Omental fat pad (tissue), 4 donors: ENCODE measurements around the gene PAIP2. TPM values are rescaled to one million over a fixed set of nuclear protein-coding genes. Genes with fewer than 3 reads are reported as not detected.

Experiments used
- ATAC-seq: fragments of 150-250 bp; one replicate; pipeline ENCODE4 v1.9.1; 2016; ENCODE audit warnings: mild to moderate bottlenecking, moderate library complexity; ENCODE audit not compliant: low FRiP score
- DNase-seq: peaks from one replicate; pipeline ENCODE4 v3.0.0-alpha.2; 2019; ENCODE audit warnings: low spot score
- total RNA-seq, 4 donors: library from RNA; depleted of rRNA; stranded (reverse); fragments of >200 nt; gene quantifications; one replicate each; pipeline ENCODE4 v1.1.0, GENCODE V29; 2016
- TF ChIP-seq, protein P1 (sequence below), 3 donors: fragments of 450-650 bp; IDR thresholded peaks; one replicate each; pipeline ENCODE4 v1.5.1; 2016 to 2017; ENCODE audit warnings: antibody characterized with exemption in 3 of 3, mild to moderate bottlenecking in 3 of 3, moderate library complexity in 2 of 3

Gene PAIP2
- total RNA-seq, 4 donors from 2014 or later, result 73.1 to 113 (median 103) TPM

DNA sequence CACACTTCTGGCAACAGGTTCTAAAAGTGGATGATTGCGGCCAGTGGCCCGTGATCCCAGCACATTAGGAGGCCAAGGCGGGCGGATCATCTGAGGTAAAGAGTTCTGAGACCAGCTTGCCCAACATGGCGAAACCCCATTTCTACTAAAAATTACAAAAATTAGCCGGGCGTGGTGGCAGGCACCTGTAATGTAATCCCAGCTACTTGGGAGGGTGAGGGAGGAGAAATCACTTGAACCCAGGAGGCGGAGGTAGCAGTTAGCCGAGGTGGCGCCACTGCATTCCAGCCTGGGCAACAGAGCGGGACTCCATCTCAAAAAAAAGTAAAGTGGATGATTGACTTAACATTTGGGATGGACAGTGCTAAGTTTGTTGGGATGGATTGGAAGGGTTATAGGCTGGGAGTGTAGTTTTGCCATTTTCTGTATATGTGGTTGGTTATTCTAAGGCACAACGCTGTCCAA, 44.8 kb upstream of the PAIP2 start:
- ATAC-seq (no peak), DNase-seq (no peak)
- TF ChIP-seq, protein P1, sequence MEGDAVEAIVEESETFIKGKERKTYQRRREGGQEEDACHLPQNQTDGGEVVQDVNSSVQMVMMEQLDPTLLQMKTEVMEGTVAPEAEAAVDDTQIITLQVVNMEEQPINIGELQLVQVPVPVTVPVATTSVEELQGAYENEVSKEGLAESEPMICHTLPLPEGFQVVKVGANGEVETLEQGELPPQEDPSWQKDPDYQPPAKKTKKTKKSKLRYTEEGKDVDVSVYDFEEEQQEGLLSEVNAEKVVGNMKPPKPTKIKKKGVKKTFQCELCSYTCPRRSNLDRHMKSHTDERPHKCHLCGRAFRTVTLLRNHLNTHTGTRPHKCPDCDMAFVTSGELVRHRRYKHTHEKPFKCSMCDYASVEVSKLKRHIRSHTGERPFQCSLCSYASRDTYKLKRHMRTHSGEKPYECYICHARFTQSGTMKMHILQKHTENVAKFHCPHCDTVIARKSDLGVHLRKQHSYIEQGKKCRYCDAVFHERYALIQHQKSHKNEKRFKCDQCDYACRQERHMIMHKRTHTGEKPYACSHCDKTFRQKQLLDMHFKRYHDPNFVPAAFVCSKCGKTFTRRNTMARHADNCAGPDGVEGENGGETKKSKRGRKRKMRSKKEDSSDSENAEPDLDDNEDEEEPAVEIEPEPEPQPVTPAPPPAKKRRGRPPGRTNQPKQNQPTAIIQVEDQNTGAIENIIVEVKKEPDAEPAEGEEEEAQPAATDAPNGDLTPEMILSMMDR (IDR thresholded peaks at IDR 0.05), result no peak

DNA sequence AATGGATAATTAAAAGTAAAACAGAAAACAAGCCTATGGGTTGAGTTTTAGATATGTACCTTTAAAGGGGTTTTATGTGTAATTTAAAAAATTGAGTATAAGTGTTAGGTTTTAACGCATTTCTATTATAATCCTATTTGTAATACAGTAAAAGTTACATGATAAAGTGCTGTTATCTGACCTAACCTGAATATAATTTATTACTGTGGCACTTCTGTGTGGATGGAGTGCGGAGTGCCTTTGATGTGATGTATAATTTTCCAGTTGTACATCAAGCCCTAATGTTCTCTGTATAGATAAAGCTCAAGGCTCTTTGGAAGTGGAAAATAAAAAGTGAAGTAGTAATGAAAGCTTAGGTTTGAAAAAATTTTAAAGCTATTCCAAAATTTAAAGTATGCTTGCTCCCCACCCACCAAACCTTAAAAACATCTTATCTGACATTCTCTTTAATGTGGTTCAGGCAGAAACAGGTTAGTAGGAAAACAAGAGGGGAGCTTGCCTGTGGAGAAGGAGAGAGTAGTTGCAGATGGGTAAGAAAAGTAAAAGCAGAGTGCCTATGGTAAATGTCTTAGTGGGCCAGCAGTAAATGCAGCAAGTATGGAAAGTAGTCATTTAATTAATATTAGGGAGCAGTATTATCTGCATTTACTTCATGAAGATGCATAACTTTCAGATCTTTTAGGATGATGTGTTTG, 44.1 kb upstream of the PAIP2 start:
- TF ChIP-seq, protein P1 (IDR thresholded peaks at IDR 0.05), result no peak
- ATAC-seq (no peak), DNase-seq (no peak)

DNA sequence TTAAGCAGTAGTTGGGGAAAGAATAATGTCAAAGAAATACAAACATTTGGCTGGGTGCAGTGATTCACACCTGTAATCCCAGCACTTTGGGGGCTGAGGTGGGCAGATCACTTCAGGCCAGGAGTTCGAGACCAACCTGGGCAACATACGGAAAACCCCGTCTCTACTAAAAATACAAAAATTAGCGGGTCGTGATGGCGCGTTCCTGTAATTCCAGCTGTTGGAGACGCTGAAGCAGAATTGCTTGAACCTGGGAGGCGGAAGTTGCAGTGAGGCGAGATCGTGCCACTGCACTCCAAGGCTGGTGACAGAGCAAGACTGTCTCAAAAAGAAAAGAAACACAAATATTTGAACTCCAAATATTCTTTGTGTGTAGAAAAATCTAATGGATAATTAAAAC, 43.4 kb upstream of the PAIP2 start:
- no peak for DNase-seq
- ATAC-seq, result no peak
- TF ChIP-seq, protein P1 (IDR thresholded peaks at IDR 0.05), result no peak

DNA sequence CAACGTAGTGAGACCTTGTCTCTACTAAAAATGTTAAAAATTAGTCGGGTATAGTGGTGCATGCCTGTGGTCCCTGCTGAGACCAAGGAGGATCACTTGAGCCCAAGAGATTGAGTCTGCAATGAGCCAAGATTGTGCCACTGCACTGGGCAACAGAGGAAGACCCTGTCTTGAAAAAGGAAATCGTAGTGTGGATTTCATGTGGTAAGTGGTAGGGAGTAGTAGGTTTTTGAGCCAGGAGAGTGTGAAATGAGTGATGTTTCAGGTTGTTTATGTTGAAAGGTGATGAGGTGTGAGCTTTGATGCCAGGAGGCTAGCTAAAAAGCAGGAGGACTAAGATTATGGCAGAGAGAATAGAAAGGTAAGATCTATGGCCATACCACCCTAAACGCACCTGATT, 42.2 kb upstream of the PAIP2 start:
- TF ChIP-seq, protein P1 (IDR thresholded peaks at IDR 0.05), result no peak
- DNase-seq (no peak), ATAC-seq (no peak)

DNA sequence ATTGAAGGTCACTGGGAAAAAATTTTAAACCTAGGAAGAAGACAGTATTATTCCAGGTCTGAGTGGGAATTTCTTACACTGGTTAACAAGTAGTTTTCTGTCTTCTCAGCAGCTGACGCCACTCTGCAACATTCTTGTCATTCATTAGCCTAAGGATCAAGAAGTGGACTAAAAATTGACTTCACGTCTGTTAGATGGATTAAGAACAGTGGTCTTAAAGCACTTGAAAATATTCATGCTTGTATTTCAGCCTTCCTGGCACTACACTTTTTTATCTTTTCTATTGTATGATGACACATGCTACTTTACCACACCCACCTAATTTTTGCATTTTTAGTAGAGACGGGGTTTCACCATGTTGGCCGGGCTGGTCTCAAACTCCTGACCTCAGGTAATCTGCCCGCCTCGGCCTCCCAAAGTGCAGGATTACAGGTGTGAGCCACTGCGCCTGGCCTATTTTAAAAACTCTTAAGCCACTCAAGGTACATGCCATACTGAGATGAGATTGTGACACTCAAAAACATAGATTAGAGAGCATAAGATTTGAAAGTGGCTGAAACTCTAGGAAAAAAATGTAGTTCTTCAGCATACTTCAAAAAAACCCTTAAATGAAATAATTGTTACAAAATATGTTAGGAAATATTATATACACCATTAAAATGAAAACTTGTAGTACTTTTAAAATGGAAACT, 39.7 kb upstream of the PAIP2 start:
- TF ChIP-seq, protein P1 (IDR thresholded peaks at IDR 0.05), result no peak
- DNase-seq (no peak), ATAC-seq (no peak)

DNA sequence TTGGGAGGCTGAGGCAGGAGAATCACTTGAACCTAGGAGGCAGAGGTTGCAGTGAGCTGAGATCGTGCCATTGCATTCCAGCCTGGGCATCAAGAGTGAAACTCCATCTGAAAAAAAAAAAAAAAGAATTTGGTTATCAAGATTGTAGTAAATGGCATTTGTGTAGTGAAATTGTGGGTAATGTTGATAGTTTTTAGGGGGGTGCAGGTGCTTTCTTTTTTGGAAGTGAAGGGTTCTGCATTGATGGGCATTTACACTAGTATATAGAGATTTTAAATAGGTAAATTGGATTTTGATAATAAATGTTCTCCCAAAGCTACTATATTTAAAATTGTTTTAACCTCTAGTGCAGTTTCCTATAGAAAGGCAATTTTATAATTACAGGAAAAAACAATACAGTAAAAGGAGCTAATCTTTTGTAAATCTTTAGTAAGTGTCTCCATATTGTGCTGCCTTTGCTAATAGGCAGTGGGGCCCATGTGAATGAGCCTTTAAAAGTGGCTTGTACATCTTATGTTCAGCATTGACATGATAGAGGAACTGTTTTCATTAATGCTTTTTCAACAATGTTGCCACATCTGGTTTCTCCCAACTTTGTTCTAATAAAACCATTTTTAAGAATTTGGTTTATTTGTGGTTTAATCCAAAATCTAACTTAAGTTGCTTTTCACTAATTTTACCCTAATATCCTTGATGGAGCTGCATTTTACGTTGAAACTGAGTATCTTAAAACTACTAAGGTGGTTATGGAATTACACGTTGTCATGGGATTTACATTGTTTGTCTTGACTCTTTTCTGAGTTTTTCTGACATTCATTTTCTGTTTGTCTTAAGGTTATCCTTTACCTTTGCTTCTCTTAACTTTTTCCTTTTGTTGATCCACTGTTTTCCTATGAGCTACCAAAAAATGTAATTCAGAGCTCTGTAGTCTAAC, 37.0 kb upstream of the PAIP2 start:
- TF ChIP-seq, protein P1 (IDR thresholded peaks at IDR 0.05), result no peak
- DNase-seq (no peak), ATAC-seq (no peak)
